IPS-18c (cell line): ENCODE measurements around the gene ARID1B.
"Not testable (repeated sequence)": the region's sequence is repeated elsewhere in the genome, so short reads cannot be mapped to it uniquely, and the experiment has no call there.

Source experiments
- H3K4me3 ChIP-seq: 2 replicates; pipeline ENCODE4 v1.7.0; 2013; ENCODE audit warnings: low read depth, mild to moderate bottlenecking, low read length, moderate library complexity; ENCODE audit not compliant: insufficient read depth
- H3K9me3 ChIP-seq: one replicate; pipeline ENCODE4 v1.6.1; 2013; ENCODE audit warnings: mild to moderate bottlenecking, low read length, moderate library complexity; ENCODE audit not compliant: control insufficient read depth, insufficient read depth

The ARID1B gene

DNA sequence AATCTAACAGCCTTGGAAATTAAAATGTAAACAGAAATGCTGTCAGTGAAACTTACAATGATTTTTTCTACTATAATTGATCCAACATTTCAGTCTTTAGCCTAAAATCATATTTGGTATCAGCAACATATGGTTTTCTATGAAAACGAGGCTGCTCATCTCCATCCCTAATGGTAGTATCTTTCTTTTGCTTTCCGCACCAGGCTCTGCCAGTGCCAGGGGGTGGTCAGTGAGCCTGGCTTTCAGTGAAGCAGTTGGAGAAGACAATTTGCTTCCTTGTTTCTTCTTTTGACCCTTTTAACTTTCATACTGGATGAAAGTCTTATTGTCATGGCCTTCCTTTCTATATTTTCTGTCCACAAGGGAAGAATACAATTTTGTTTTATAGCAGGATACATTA is 258.4 kb downstream of the ARID1B start:
- Histone ChIP-seq H3K9me3 (no peaks in the 10 kb centered on the region), H3K4me3 (no peak overlapping the region)

DNA sequence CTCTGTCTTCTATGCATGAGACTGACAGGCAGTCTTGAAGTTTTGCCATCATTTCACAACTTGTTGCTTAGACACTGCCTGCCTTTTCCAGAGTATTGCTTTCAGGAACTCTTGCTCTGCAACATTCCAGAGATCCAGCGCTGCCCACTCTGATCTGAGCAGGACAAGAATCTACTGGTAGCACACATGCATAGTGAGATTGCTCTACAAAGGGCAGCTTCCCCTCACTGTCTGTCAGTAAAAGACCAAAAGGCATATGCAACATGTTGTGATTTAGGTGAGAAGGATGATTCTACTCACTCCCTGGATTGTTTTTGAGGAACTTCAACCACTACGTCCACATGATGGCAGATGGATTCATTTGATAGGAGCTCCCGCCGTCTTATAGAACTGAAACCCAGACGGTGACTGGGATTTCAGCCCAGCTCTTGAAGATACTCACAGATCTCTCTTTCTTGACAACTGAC is 259.1 kb downstream of the ARID1B start:
- no peak overlapping the region for H3K4me3 ChIP-seq
- no peaks in the 10 kb centered on the region for H3K9me3 ChIP-seq

DNA sequence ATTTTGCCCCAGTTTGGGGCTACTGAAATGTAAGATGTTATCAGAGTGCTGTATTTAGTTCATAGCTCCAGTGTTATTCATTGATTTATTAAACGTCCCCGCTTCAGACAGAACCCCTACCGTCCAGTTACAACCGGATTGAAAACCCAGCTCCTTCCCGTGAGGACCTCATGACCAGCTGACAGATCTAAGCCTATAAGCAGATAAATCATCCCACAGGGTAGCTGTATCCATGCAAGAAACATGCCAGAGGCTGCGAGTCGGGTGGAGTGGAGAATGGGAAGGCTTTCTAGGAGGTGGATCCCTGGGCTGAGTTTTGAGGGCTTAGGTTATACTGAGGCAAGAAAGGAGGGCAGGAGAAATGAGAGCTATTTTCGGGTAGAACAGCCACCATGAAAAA is 260.0 kb downstream of the ARID1B start:
- Histone ChIP-seq H3K9me3 (no peaks in the 10 kb centered on the region), H3K4me3 (peak overlapping the region; percentile 1; the same call in 1 of the 2 replicates)

DNA sequence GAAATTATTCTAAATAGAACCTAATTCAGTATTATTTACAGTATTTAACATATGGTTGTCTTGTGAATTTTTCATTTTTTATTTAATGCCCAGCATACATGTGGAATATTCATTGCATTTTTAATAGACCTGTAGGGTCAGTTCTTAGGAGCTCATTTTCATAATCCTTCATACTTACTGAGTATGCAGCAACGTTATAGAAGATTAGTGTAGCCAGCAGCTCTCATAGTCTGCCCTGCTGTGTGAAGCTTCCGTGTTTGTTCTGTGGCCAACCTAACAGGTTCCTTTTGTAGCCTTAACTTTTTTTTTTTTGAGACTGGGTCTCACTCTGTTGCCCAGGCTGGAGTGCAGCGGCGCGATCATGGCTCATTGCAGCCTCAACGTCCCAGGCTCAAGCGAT is 261.4 kb downstream of the ARID1B start:
- H3K4me3 ChIP-seq = no peak overlapping the region
- no peaks in the 10 kb centered on the region for H3K9me3 ChIP-seq

DNA sequence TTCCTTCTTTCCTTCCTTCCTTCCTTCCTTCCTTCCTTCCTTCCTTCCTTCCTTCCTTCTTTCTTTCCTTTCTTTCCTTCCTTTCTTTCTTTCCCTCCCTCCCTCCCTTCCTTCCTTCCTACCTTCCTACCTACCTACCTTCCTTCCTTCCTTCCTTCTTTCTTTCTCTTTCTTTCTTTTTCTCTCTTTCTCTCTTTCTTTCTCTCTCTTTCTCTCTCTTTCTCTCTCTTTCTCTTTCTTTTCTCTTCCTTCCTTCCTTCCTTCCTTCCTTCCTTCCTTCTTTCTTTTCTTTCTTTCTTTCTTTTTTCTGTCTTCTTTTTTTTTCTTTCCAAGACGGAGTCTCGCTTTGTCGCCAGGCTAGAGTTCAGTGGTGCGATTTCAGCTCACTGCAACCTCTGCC is 262.5 kb downstream of the ARID1B start:
- not testable (repeated sequence) for H3K9me3 ChIP-seq, H3K4me3 ChIP-seq

DNA sequence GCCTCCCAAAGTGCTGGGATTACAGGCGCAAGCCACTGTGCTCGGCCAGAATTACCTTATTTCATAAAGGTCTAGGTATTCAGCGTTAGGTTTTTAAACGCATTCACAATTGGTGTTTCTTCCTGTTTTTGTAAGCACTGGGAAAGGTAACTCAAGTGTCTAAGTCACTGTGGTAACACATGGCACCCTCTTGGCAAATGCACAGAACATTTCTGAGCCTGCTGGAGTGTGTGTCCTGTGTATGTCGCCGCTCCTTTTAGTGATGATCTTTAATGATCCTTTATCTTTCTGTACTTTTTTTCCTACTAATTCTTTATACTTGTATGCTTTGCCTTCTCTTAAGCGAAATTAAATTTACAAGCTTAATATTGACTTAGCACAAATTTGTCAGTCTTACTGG is 263.0 kb downstream of the ARID1B start:
- no peaks in the 10 kb centered on the region for H3K9me3 ChIP-seq
- no peak overlapping the region for H3K4me3 ChIP-seq

DNA sequence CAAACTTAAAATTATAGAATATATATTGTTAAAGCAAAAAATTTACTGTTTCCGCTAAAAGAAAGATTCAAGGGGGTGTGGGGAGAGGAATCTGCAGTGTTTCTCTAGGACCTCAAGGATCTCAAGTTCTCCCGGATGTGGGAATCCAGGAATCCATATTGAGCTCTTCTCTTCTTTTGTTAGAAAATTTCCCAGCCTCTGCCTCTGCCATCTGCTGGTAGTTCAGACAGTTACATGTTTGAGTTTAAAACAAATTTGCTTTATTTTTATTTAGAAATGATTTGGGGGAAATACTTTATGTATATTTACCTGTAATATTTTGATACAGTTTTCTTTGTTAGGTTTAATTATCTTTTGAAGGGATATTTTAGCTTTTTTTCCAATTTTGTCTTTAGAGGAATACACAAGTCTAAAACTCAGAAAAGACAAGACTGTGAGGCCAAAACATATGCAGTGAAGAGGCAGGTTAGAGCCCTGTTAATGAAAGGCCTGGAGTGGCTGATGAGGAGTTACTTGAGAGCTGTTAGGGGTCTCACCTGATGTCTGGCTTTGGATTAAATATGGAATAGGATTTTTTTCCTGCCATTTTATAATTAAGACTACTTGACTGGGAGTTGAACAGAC is 268.8 kb downstream of the ARID1B start:
- Histone ChIP-seq H3K9me3 (no peaks in the 10 kb centered on the region), H3K4me3 (no peak overlapping the region)

DNA sequence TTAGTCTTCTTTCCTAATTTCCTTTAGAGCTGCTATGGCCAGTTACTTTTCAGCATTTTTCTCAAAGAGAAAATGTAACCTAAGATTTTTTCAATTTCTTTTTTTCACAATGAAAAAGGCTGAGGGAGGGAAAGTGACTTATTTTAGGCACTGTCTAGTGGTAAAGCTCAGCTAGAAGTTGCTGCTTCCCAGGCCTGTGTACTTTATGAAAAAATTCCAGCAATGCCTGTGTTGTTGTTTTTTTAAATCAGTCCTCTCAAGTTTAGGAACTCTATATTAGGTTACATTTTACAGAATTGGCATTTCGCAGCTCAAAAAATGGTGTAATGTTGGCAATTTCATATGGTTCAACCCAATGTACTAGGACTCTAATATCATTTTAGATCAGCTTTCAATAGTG is 269.6 kb downstream of the ARID1B start:
- no peak overlapping the region for H3K4me3 ChIP-seq
- no peaks in the 10 kb centered on the region for H3K9me3 ChIP-seq

DNA sequence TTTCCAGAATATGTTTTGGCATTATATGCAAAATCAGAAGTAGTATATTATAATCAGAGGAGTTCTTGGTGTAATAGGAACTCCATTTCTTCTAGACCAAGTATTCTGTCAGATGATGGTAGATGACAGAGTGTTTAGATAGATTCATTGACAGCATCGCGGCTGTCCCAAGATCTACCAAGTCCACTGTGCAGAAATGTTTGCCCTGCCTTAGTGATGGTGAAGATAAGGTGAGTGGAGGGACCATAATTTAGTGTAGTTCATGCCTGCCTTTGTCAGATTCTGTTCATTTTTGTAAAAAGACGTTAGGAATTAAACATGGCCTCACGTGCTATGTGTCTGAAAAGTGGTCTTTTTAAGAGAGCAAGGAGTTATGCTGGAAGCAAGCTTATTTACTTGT is 270.1 kb downstream of the ARID1B start:
- no peaks in the 10 kb centered on the region for H3K9me3 ChIP-seq

DNA sequence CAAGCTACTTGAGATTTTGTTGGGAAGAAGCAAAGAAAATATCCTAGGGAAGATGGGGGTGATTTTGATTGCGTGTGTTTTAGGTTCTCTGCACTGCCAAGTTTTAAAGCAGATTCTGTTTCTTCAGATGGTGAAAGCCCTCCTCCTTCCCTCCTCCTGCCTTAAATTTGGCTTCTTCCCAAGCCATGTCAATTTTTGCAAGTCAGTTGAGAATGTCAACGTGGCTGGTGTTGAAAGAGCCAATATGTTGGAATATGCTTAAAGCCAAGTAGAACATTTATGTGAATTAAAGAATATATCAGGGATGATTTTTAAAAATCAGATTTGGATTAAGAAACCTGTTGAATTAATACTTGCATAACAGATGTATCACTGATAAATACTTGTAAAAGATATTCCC is 270.8 kb downstream of the ARID1B start:
- Histone ChIP-seq H3K4me3 (no peak overlapping the region), H3K9me3 (no peaks in the 10 kb centered on the region)

More for the DNA sequence above, 270.1 kb downstream of the ARID1B start:
- no peak overlapping the region for H3K4me3 ChIP-seq

DNA sequence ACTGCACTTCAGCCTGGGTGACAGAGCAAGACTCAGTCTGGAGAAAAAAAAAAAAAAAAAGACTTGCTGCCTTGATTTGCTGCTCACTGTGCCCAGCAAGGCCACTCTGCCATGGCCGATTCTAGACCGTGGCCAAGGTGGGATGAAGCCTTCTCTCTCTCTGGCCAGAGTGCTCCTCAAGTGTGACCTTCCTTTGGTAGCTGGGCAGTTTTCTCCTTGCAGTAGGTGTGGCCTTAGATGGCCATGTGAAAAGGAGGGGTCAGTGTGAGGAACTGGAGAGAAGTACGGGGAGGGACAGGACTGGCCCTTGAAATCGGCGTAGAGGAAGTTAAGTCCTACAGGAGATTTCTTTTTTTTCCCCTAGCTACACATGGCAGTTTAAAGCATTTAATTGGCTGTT is 272.0 kb downstream of the ARID1B start:
- no peak overlapping the region for H3K4me3 ChIP-seq
- no peaks in the 10 kb centered on the region for H3K9me3 ChIP-seq

DNA sequence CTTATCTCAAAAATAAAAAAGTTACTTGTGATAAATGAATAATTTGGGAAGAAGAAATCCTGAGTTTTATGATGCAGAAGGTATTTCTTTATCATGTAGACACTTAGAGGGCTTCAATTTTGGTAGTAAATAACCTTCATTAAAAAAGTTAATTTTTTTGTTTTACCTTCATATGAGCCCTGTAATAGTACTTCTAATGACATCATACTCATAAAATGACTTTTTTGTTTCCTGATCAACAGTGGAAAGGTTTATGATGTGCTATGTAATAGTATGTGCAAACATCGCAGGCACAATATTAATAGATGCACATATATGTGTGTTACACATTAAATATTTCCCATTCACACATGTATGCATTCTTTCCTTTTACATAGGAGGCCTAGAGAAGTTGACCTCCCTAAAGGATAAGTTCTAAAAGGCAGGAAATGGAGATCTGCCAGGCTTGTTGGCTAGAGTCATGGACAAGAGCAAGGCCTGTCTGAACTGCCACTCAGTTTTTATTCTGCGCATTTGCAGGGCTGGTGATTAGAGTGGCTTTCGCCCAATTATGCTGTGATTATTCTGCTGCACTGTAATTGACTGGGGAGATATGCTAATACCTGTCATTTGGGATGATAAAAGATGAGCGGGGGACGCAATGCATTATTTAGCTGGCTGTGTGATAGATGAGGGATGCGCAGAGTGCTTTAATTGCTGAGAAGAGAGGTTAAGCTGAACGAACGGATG is 273.5 kb downstream of the ARID1B start:
- Histone ChIP-seq H3K9me3 (peaks cover 3% of the 10 kb centered on the region), H3K4me3 (no peak overlapping the region)

DNA sequence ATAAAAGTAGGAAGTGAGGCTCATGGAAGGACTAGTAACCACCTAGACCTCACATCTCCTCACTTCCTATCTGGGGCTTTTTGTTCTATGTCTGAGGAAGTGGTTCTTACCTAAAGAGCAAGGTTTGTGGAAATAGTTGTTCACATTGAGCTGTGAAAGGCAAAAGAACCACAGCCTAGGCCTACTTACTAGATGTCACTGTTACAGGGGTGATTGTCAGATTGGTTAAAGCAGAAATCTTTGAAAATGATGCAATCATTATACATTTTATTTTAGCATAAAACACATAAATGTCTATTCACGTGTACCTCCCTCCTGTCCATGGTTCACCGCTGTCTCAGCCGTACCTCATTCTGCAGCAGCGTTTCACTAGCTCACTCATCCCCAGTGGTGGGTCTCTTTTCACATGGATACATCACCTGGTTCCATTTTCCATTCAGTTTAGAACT is 277.4 kb downstream of the ARID1B start:
- no peak overlapping the region for H3K4me3 ChIP-seq
- peaks cover 3% of the 10 kb centered on the region for H3K9me3 ChIP-seq

DNA sequence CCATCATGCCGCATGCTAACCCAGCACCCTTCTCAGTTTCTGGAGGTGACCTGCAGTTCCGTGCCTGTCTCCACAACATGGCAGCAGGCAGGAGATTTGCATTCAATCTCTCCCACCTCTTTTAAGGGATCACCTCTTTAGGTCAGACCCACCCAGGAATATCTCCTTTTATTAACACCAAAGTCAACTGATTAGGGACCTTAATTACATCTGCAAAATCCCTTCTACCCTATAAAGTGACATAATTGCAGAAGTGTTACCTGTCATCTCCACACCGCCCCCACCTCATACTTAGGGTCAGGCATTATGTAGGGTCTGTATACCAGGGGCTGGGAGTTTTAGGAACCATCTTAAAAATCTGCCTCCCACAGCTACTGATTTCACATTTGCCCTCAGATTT is 278.7 kb downstream of the ARID1B start:
- peaks cover 3% of the 10 kb centered on the region for H3K9me3 ChIP-seq
- no peak overlapping the region for H3K4me3 ChIP-seq

DNA sequence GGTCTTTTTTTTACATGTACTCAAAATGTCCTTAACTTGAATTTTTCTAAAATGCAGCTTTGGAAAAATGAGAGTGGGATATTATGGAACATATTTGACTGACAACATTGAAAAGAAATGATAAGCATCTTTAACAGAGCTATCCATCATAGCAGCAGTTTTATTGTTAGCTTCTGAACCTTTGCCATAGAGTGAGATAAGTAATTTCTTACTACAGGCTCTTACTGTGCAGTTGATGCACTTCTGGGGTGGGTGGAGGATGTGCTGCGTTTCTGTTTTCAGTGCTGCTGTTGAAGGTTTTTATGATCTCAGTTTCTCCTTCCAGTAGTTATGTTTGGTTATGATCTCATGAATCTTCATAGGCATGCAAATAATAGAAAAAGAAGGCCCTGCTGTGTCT is 279.1 kb downstream of the ARID1B start:
- Histone ChIP-seq H3K9me3 (peaks cover 3% of the 10 kb centered on the region), H3K4me3 (no peak overlapping the region)

DNA sequence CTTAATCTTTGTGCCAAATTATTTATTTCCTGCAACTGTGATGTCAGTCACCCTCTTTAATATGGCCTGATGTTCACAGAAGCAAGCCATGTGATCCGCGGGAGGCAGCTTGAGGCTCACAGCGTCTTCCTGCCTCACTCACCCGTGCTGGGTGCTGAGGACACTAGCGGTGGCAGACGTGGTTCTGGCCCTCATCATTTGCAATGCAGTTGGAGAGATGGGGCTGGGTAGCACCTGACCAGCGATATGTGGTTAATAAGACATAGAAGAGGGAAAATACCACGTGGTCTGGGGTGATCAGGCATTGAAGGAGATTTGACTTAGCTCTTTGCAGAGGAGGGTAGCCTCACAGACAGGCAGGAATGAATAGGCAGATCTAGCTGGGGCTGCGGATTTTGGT is 281.4 kb downstream of the ARID1B start:
- H3K9me3 ChIP-seq = peaks cover 3% of the 10 kb centered on the region
- no peak overlapping the region for H3K4me3 ChIP-seq

DNA sequence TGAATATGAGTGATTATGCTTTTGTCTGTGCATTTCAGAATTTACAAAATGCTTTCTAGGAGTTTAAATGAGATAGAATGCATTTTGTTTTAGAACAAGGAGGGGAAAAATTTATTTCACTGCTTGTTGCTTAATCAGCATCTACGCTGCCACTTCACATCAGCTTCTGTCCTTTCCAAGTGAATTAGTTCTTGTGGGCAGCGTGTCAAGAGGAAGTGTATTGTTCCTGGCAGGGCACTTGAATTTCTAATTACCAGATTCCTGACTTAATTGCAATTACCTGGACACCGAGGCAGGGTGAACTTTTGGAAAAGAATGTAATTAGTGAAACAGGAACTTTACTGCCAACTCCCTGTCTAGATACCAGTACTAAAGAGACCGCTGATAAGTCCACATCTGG is 282.6 kb downstream of the ARID1B start:
- no peak overlapping the region for H3K4me3 ChIP-seq
- peaks cover 3% of the 10 kb centered on the region for H3K9me3 ChIP-seq

DNA sequence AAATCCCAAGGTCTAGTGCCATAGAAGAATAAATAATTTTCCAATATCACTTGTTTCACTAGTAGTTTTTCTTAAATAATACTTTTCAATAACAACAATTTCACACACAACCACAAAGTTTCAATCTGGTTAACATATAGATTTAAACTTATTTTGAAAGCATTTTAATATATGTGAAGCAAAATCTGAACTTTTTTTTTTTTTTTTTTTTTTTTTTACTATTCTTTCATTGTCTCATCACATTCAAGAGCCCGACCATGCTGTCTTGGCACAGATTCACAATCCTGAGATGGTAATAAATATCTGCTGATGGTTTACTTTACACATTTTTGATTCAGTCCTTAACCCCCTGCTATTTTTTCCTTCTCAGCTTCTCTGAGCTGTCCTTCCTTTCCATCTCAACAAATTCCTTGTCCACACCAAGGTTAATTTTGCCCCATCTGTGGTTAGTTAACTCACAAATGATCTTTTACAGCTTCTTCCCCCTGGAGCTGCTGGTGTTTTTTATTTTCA is 283.3 kb downstream of the ARID1B start:
- Histone ChIP-seq H3K9me3 (peaks cover 2% of the 10 kb centered on the region), H3K4me3 (no peak overlapping the region)
